H1 (cell line): ENCODE data around the gene FADS6.

Experiments
- CTCF ChIP-seq, 3 experiments: IDR thresholded peaks; 1 replicate in 2 of 3; 2 replicates in 1 of 3; pipeline versions ENCODE4 v1.5.1 to v1.6.1; 2011; ENCODE audit warnings: low read length in 3 of 3, mild to moderate bottlenecking in 3 of 3, inconsistent platforms in 2 of 3, low read depth in 1 of 3, moderate library complexity in 1 of 3; ENCODE audit not compliant: insufficient read depth in 1 of 3; ENCODE audit errors: control extremely low read depth in 1 of 3
- EZH2 ChIP-seq: fragments of 200-600 bp; sonication (generic); IDR thresholded peaks from 2 replicates; pipeline ENCODE4 v1.7.1; 2012; ENCODE audit warnings: low read depth, mild to moderate bottlenecking, moderate library complexity, low read length, inconsistent platforms; ENCODE audit not compliant: severe bottlenecking
- POLR2A ChIP-seq, 2 experiments: IDR thresholded peaks; 1 replicate in 1 of 2; 2 replicates in 1 of 2; pipeline ENCODE4 v1.6.1; 2011; ENCODE audit warnings: low read depth in 2 of 2, low read length in 2 of 2, mild to moderate bottlenecking in 2 of 2; ENCODE audit errors: control extremely low read depth in 1 of 2
- POU5F1 ChIP-seq: IDR thresholded peaks from 2 replicates; pipeline ENCODE4 v1.6.1; 2011; ENCODE audit warnings: low read depth, mild to moderate bottlenecking, low read length, moderate library complexity
- SUZ12 ChIP-seq: fragments of 200-600 bp; sonication (generic); IDR thresholded peaks from 2 replicates; pipeline ENCODE4 v1.6.1; 2012; ENCODE audit warnings: mild to moderate bottlenecking, inconsistent platforms, low read length, moderate library complexity, mixed read lengths
- ZNF274 ChIP-seq: IDR thresholded peaks from 2 replicates; pipeline ENCODE4 v1.7.0; 2012; ENCODE audit warnings: low read length, borderline replicate concordance; ENCODE audit errors: extremely low read depth
- TF ChIP-seq, protein P1 (sequence below): IDR thresholded peaks from 2 replicates; pipeline ENCODE4 v1.6.1; 2011; ENCODE audit warnings: low read length, improper control_type of control experiment

- TF ChIP-seq, protein P1, sequence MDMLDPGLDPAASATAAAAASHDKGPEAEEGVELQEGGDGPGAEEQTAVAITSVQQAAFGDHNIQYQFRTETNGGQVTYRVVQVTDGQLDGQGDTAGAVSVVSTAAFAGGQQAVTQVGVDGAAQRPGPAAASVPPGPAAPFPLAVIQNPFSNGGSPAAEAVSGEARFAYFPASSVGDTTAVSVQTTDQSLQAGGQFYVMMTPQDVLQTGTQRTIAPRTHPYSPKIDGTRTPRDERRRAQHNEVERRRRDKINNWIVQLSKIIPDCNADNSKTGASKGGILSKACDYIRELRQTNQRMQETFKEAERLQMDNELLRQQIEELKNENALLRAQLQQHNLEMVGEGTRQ: no peak
- TF ChIP-seq CTCF (IDR thresholded peaks at IDR 0.05; ENCODE audit: control extremely low read depth in 1 of 3, insufficient read depth in 1 of 3, low read depth in 1 of 3, low read length in 3 of 3): no peak
- no peak for TF ChIP-seq POLR2A (IDR thresholded peaks at IDR 0.05; ENCODE audit: control extremely low read depth in 1 of 2, low read depth in 2 of 2, low read length in 2 of 2)
- no peak for TF ChIP-seq ZNF274
- TF ChIP-seq SUZ12: no peak
- no peak for TF ChIP-seq POU5F1
- TF ChIP-seq EZH2: no peak
These were observed 46.1 kb upstream of the FADS6 start for GRCh38 chr17:74939534-74939933.
